Measurements from ENCODE around the gene VWA8.

The VWA8 gene

DNA sequence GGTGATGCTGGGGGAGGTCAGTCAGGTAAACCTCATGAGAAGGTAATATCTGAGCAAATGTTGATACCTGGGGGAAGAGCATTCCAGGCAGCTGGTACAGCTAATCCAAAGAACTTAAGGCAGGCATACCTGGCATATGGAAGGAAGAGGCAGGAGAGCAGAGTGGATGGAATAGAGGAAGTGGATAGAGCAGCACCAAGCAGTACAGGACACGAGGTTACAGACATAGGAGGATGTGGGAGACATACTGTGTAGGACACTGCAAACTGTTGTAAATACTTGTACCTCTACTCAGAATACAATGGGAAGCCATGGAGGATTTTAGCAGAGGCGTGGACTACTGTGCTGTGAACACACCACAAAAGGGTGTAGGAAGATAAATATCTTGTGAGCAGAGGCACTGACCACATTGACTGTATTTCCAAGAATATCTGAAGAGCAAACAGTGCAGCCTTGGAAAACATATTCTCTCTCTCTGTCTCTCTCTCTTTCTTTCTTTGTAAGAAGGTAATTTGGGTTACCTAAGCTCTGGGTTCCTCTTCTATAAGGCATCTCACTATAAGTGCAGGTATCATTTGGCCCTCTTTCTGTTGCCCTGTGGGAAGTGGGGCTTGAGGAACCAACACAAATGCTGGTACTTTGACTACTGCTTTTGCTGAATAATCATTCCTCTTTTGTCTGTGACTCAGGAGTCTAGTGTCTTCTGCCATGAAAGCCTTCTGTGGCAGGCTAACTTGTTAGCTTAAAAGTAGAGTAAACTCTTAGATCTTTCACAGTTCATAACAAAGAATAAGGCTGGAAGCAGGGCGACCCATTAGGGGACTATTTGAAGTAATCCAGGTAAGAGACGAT is 238.0 kb downstream of the VWA8 start:
- peaks cover 8% of the 10 kb centered on the region for H3K36me3 ChIP-seq (ENCODE audit: control insufficient read depth, insufficient read depth, low read length)
- no peak overlapping the region for H3K9ac ChIP-seq (ENCODE audit: low read length)
- no peak overlapping the region for H3K27ac ChIP-seq (ENCODE audit: low read depth, low read length)
- no peaks in the 10 kb centered on the region for H3K4me1 ChIP-seq (ENCODE audit: control insufficient read depth, insufficient read depth, low read length)
- H3K4me3 ChIP-seq (ENCODE audit: low read length), result no peak overlapping the region
- H3K27me3 ChIP-seq (ENCODE audit: control insufficient read depth, insufficient read depth, low read length), result no peaks in the 10 kb centered on the region

DNA sequence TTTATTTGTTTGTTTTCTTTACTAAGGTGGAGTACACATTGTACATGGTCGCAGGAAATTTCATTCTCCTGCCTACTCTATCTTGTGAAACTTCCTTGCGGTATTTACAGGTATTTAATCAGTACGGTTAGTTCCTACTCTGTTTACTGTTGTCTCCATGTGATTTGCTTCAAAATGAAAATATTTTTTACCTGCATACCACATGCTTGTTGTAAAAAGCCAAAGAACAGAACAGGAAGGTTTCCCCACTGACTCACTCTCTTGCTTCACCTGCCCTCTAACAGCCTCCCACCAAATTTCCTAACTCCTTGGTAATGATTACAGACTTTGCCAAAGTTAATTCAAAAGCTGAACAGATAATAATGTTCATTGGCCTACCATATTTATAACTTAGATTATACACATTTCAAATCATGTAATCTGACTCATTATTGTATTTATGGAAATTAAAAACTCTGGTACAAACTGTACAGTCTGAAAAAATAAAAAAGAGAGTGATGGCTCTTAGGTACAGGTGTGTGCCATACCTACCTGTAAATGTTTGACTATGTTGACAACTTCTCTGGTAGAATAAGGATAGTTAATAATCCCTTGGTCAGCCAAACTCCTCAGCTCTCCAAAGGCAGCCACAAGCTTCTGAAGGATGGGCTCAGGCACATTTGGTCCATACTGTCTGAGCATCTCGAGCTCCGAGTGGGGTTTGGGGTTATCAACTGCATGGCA is 239.9 kb downstream of the VWA8 start:
- no peaks in the 10 kb centered on the region for H3K27me3 ChIP-seq (ENCODE audit: control insufficient read depth, insufficient read depth, low read length)
- no peak overlapping the region for H3K27ac ChIP-seq (ENCODE audit: low read depth, low read length)
- H3K9ac ChIP-seq (ENCODE audit: low read length), result no peak overlapping the region
- peaks cover 8% of the 10 kb centered on the region for H3K36me3 ChIP-seq (ENCODE audit: control insufficient read depth, insufficient read depth, low read length)
- no peak overlapping the region for H3K4me3 ChIP-seq (ENCODE audit: low read length)
- no peaks in the 10 kb centered on the region for H3K4me1 ChIP-seq (ENCODE audit: control insufficient read depth, insufficient read depth, low read length)

DNA sequence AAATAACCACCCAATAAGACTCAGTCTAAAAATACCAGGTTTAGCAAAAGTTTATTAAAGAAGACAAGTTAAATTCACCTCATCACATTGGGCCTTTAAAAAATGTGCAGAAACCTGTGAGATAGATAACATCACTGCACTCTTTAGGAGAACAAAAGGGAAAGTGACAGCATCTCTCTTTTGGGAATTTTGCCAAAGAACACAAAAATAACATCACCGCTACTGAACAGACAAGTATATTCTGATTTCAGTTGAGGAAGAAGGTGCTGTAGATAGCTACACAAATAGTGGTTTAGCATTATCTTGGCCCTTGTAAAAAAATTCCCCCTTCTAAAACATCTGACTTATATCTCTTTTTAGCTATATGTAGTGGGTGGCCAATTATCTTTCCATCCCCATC is 244.7 kb downstream of the VWA8 start:
- no peak overlapping the region for H3K9ac ChIP-seq (ENCODE audit: low read length)
- H3K27ac ChIP-seq (ENCODE audit: low read depth, low read length), result no peak overlapping the region
- H3K4me1 ChIP-seq (ENCODE audit: control insufficient read depth, insufficient read depth, low read length), result no peaks in the 10 kb centered on the region
- no peaks in the 10 kb centered on the region for H3K27me3 ChIP-seq (ENCODE audit: control insufficient read depth, insufficient read depth, low read length)
- peaks cover 6% of the 10 kb centered on the region for H3K36me3 ChIP-seq (ENCODE audit: control insufficient read depth, insufficient read depth, low read length)
- H3K4me3 ChIP-seq (ENCODE audit: low read length), result no peak overlapping the region

DNA sequence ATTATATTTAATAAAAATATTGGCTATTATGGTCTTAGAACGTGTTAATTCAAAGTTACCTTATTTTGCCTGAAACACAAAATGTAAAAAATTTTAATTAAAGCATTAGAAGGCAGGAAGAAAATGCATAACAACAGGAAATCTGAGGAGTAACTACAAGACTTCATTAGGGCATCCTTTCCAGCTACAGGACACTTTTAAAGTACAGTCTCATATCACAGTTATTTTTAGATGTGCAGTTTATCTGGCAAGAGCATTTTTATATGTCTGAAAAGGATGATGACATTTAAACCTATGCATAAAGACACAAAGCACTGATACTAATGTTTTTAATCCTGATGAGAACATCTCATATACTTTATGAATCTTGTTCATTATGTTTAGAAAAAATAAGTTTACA is 247.5 kb downstream of the VWA8 start:
- H3K4me3 ChIP-seq (ENCODE audit: low read length), result no peak overlapping the region

DNA sequence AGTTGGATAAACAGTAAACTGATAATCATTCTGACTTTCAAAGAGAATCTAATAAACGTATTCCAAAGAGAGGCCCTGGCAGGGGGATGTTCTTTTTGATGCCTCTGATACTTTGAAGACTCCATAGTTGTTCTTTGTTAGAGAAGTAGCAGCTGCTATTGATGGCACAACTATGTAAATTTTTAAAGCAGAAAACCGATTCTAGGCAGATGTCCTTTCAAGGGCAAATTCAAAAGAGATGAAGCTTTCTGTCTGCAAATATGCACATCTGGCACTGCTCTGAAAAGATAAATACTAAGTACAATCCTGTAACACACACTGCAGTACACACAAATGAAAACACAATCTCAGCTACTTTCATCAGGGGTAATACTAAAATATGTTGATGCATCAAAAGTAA is 250.1 kb downstream of the VWA8 start:
- no peak overlapping the region for H3K27ac ChIP-seq (ENCODE audit: low read depth, low read length)
- H3K4me3 ChIP-seq (ENCODE audit: low read length), result no peak overlapping the region
- no peaks in the 10 kb centered on the region for H3K27me3 ChIP-seq (ENCODE audit: control insufficient read depth, insufficient read depth, low read length)
- no peak overlapping the region for H3K9ac ChIP-seq (ENCODE audit: low read length)
- peaks cover 3% of the 10 kb centered on the region for H3K4me1 ChIP-seq (ENCODE audit: control insufficient read depth, insufficient read depth, low read length)
- H3K36me3 ChIP-seq (ENCODE audit: control insufficient read depth, insufficient read depth, low read length), result no peaks in the 10 kb centered on the region

More for the DNA sequence above, 247.5 kb downstream of the VWA8 start:
- Histone ChIP-seq H3K9ac (ENCODE audit: low read length) (no peak overlapping the region), H3K4me1 (ENCODE audit: control insufficient read depth, insufficient read depth, low read length) (no peaks in the 10 kb centered on the region), H3K36me3 (ENCODE audit: control insufficient read depth, insufficient read depth, low read length) (no peaks in the 10 kb centered on the region), H3K27ac (ENCODE audit: low read depth, low read length) (no peak overlapping the region), H3K27me3 (ENCODE audit: control insufficient read depth, insufficient read depth, low read length) (no peaks in the 10 kb centered on the region)

DNA sequence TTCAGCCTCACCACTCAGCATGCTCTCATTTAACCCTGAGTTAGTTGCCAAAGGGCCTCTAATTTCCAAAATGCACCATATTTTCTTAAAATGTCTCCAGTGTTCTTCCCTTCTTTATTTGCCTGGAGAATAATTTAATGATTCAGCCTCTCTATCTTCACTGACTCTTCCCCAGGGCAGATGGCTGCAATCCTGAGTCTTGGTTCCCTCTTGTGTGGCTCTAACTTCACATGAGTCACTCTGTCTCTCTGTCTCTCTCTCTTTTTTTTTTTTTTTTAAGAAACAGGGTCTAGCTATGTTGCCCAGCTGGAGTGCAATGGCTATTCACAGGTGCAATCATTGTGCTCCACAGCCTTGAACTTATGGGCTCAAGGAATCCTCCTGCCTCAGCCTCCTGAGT is 251.4 kb downstream of the VWA8 start:
- Histone ChIP-seq H3K4me1 (ENCODE audit: control insufficient read depth, insufficient read depth, low read length) (peaks cover 3% of the 10 kb centered on the region), H3K4me3 (ENCODE audit: low read length) (no peak overlapping the region), H3K36me3 (ENCODE audit: control insufficient read depth, insufficient read depth, low read length) (no peaks in the 10 kb centered on the region), H3K27ac (ENCODE audit: low read depth, low read length) (no peak overlapping the region), H3K27me3 (ENCODE audit: control insufficient read depth, insufficient read depth, low read length) (no peaks in the 10 kb centered on the region), H3K9ac (ENCODE audit: low read length) (no peak overlapping the region)

DNA sequence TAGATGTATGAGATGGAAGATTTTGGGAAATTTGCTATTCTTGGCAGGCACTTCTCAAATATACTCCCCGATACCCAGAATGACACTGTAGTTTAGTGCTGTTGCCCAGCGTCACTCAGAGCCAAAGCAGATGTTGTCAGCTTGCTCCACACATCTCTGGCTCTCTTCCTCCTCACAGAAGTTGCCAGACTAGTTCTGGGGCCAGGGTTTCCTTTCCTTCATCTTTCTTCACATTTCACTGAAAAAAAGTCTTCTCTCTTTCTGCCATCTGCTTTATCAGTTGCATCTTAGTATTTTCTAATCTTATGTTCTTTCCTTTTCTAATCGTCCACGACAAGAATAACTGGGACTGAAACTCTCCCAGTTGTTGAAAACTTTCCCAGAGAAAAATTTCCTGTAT is 252.2 kb downstream of the VWA8 start:
- no peaks in the 10 kb centered on the region for H3K27me3 ChIP-seq (ENCODE audit: control insufficient read depth, insufficient read depth, low read length)
- H3K9ac ChIP-seq (ENCODE audit: low read length), result no peak overlapping the region
- H3K4me3 ChIP-seq (ENCODE audit: low read length), result no peak overlapping the region
- H3K36me3 ChIP-seq (ENCODE audit: control insufficient read depth, insufficient read depth, low read length), result no peaks in the 10 kb centered on the region
- H3K27ac ChIP-seq (ENCODE audit: low read depth, low read length), result no peak overlapping the region
- peaks cover 3% of the 10 kb centered on the region for H3K4me1 ChIP-seq (ENCODE audit: control insufficient read depth, insufficient read depth, low read length)

DNA sequence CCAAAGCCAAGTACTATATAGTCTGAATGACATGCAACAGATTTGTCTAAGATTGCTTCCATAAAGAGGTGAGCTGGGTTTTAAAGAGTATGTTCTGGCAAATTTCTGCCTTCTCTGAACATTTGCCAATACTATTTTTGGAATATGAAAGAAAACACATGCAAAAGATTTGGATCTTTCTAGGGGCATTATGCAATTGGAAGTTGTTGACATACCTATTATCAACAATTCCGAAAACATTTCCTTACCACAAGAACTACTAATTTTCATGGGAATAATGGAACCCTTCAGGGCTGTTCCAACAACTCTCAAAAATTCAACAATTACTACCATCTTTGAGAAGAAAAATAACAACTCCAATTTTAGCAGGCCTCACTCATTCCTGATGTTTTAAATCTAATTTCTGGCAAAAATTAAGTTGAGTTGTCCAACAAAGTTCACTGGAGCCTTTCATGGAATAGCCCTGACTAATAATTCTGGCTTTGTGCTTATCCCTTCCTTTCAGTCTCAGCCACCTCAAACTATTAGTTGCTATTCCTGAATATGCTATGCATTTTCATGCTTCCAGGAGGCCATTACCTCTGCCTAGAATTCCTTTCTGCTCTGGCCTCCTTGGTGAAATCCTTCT is 253.6 kb downstream of the VWA8 start:
- no peaks in the 10 kb centered on the region for H3K36me3 ChIP-seq (ENCODE audit: control insufficient read depth, insufficient read depth, low read length)
- no peak overlapping the region for H3K4me3 ChIP-seq (ENCODE audit: low read length)
- H3K27ac ChIP-seq (ENCODE audit: low read depth, low read length), result no peak overlapping the region
- H3K27me3 ChIP-seq (ENCODE audit: control insufficient read depth, insufficient read depth, low read length), result no peaks in the 10 kb centered on the region
- H3K4me1 ChIP-seq (ENCODE audit: control insufficient read depth, insufficient read depth, low read length), result peaks cover 6% of the 10 kb centered on the region
- H3K9ac ChIP-seq (ENCODE audit: low read length), result no peak overlapping the region

DNA sequence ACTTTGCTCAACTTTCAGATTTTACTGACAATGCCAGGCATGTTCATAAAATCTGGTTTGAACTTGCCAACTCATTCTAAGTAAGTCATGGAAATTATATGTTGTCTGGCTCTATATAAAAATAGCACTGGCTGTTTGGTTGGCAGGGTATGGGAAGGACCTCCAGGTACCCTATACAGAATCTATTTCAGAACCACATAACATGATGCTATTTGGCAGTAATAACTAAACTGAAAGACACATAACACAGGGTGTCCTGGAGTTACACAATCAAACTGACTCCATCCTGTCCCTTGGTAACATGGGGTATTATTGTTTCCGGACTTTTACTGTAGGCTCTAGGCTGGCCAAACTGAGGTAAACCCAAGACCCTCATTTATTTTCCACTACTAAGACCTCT is 254.8 kb downstream of the VWA8 start:
- Histone ChIP-seq H3K4me1 (ENCODE audit: control insufficient read depth, insufficient read depth, low read length) (peaks cover 12% of the 10 kb centered on the region), H3K36me3 (ENCODE audit: control insufficient read depth, insufficient read depth, low read length) (no peaks in the 10 kb centered on the region), H3K4me3 (ENCODE audit: low read length) (no peak overlapping the region), H3K27me3 (ENCODE audit: control insufficient read depth, insufficient read depth, low read length) (no peaks in the 10 kb centered on the region), H3K27ac (ENCODE audit: low read depth, low read length) (peak overlapping the region; percentile 46), H3K9ac (ENCODE audit: low read length) (no peak overlapping the region)

DNA sequence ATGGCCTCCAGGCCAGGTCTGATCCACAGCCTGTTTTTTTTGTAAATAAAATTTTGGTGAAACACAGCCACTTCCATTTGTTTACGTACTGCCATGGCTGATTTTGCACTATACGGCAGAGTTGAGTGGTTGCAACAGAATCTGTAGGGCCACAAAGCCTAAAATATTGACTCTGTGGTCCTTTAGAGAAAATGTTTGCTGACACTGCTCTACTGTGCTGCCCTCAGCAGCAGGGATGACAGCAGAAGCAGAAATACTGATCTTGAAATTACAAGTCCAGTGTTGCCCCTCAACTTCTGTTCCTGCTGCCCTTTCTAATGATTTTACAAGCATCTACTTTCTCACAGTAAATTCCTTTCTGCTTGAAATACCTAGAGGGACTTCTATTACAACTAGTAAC is 258.4 kb downstream of the VWA8 start:
- Histone ChIP-seq H3K27ac (ENCODE audit: low read depth, low read length) (no peak overlapping the region), H3K4me3 (ENCODE audit: low read length) (no peak overlapping the region), H3K36me3 (ENCODE audit: control insufficient read depth, insufficient read depth, low read length) (no peaks in the 10 kb centered on the region), H3K9ac (ENCODE audit: low read length) (no peak overlapping the region), H3K4me1 (ENCODE audit: control insufficient read depth, insufficient read depth, low read length) (peaks cover 19% of the 10 kb centered on the region), H3K27me3 (ENCODE audit: control insufficient read depth, insufficient read depth, low read length) (no peaks in the 10 kb centered on the region)

DNA sequence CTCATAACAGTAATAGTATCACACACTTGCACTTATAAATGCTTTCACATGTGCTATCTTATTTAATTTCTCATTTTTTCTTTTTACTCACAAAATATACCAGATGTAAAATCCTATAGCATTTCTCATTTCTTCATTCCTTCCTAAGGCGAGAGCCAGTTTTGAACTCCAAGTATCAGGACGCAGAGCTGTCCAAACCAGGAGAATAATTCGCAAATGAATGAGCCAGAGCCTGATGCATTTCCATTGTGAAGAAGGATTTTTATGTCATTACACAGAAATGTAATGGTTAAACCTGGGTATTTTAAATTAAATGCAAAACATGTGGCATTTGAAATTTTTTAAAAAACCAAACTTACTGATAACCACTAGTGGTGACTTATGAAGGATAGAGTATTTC is 259.2 kb downstream of the VWA8 start:
- Histone ChIP-seq H3K27me3 (ENCODE audit: control insufficient read depth, insufficient read depth, low read length) (no peaks in the 10 kb centered on the region), H3K4me3 (ENCODE audit: low read length) (no peak overlapping the region), H3K4me1 (ENCODE audit: control insufficient read depth, insufficient read depth, low read length) (peaks cover 17% of the 10 kb centered on the region), H3K27ac (ENCODE audit: low read depth, low read length) (no peak overlapping the region), H3K9ac (ENCODE audit: low read length) (no peak overlapping the region), H3K36me3 (ENCODE audit: control insufficient read depth, insufficient read depth, low read length) (no peaks in the 10 kb centered on the region)

DNA sequence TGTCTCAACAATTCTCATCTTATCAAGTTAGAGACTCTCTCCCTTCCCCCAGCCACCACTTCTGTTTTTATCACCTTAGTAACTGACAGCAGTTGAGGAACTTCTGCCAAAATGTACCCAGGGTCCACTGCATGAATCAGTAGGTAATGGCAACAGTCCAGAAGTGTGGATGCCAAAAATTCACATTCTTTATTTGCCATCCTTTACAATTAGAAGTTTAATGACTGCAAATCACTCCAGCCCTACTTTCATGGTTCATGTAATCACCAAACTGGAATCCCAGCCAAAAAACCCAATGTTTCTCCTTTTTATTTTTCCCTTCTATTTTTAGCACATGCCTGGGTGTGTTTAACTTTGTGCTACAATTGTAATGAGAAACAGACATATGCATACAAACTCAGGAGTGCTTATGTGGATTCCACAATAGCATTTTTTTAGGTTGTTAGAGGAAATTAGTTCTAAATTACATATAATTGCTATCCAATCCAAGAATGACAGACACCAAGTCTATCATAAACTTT is 260.1 kb downstream of the VWA8 start:
- no peaks in the 10 kb centered on the region for H3K27me3 ChIP-seq (ENCODE audit: control insufficient read depth, insufficient read depth, low read length)
- H3K4me3 ChIP-seq (ENCODE audit: low read length), result no peak overlapping the region
- no peaks in the 10 kb centered on the region for H3K36me3 ChIP-seq (ENCODE audit: control insufficient read depth, insufficient read depth, low read length)
- no peak overlapping the region for H3K27ac ChIP-seq (ENCODE audit: low read depth, low read length)
- H3K4me1 ChIP-seq (ENCODE audit: control insufficient read depth, insufficient read depth, low read length), result peaks cover 17% of the 10 kb centered on the region
- H3K9ac ChIP-seq (ENCODE audit: low read length), result no peak overlapping the region
